ENCODE measurements around the gene OR2B2.
"Not testable (repeated sequence)": the region's sequence is repeated elsewhere in the genome, so short reads cannot be mapped to it uniquely, and the experiment has no call there.

The OR2B2 gene

DNA sequence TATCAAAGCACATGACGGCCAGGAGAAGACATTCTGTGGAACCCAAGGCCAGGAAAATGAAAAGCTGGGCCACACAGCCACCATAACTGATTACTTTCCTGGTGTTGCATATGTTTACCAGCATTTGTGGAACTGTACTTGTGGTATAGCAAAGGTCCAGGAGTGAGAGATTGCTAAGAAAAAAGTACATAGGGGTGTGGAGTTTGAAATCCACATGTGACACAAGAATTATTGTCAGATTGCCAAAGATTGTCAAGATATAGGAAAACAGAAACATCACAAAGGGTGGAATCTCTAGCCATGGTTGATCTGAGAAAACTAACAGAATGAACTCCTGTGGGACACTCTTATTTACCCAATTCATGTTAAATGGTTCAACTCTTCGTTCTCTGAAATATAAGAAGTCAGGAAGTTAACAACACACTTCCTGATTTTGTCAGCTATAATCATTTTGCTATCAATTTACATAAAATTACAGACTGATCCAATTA, at the start of gene OR2B2:
TSS of gene OR2B2 (minus strand) at position 441 of the 491 bp plus-strand sequence. CDS start at position 364, 77 bp downstream.
- in situ Hi-C loops (cut with MboI; ENCODE audit: low pct_unique_long_range_greater_than_20kb, low sequenced_read_pairs): loop anchor here (25.0 kb wide), 1 partner anchor 450 kb away; no protein-coding TSS in a partner anchor
- DNase-seq: no peak

DNA sequence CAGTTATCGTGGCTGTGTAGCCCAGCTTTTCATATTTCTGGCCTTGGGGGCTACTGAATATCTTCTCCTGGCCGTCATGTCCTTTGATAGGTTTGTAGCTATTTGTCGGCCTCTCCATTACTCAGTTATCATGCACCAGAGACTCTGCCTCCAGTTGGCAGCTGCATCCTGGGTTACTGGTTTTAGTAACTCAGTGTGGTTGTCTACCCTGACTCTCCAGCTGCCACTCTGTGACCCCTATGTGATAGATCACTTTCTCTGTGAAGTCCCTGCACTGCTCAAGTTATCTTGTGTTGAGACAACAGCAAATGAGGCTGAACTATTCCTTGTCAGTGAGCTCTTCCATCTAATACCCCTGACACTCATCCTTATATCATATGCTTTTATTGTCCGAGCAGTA, 45.3 kb upstream of the OR2B2 start:
- in situ Hi-C loops (cut with MboI; ENCODE audit: low pct_unique_long_range_greater_than_20kb, low sequenced_read_pairs): no loop called here
- no peak for DNase-seq

DNA sequence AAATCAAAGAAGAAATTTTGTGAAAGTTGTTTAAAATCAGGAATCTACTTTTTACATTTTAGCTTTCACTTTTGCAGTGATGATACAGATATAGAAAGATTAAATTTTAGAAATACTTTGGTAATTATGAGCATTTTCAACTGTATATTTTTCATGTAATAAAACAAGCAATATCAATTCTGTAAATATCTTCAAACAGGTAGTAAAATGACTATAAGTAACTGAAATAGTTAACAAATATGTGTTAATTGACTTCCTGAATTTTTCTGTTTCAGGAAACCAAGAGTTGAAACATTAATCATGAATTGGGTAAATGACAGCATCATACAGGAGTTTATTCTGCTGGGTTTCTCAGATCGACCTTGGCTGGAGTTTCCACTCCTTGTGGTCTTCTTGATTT, 44.7 kb upstream of the OR2B2 start, which contains the start of gene OR2B6:
TSS of gene OR2B6 (plus strand) at position 301 of the 400 bp plus-strand sequence. CDS start at position 301, 0 bp downstream.
- in situ Hi-C loops (cut with MboI; ENCODE audit: low pct_unique_long_range_greater_than_20kb, low sequenced_read_pairs): no loop called here
- DNase-seq: no peak

DNA sequence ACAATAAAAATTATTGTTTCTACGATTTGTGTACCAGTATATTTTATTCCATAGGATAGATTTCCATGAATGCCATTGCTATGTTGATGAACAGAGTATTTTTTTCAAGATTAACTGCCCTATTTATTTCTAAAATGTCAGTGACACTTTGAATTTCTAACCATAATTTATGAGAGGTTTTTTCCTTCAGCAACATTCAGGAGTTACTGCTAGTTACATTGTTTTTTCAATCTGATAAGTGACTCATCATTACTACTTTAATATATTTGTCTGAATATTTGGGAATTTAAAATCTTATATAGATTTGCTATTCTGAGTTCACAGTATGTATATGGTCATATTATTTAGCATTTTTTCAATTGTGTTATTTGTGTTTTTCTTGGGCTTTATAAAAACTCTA, 38.8 kb upstream of the OR2B2 start:
- in situ Hi-C loops (cut with MboI; ENCODE audit: low pct_unique_long_range_greater_than_20kb, low sequenced_read_pairs): no loop called here

DNA sequence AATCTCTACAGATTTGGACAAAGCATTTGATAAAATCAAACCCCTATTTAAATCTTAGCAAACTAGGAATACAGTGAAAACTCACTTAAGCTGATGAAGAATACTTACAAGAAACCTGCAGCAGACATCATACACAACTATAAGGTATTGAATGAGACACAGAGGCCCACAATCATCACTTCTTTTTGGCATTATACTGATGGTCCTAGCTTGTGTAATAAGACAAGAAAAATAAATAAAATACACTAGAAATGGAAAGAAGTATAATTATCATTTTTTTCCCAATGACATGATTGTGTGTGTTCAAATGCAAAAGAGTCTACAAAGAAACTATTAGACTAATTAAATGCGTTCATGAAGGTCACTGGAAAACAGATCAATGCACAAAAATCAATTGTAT, 36.0 kb upstream of the OR2B2 start:
- DNase-seq: no peak
- in situ Hi-C loops (cut with MboI; ENCODE audit: low pct_unique_long_range_greater_than_20kb, low sequenced_read_pairs): no loop called here

More for the DNA sequence above, 38.8 kb upstream of the OR2B2 start:
- no peak for DNase-seq

DNA sequence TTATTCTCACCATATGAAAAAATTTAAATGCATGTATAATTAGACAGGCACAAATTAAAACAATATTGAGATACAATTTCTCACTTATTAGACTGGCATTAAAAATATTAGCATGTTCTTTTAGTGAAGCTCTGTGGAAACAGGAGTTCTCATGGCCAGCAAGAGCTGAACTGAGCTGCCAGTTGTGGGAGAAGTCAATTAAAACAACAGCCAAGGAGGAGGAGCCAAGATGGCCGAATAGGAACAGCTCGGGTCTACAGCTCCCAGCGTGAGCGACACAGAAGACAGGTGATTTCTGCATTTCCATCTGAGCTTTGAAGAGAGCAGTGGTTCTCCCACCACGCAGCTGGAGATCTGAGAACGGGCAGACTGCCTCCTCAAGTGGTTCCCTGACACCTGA, 30.9 kb upstream of the OR2B2 start:
- DNase-seq; in situ Hi-C loops (cut with MboI; ENCODE audit: low pct_unique_long_range_greater_than_20kb, low sequenced_read_pairs): not testable (repeated sequence)

DNA sequence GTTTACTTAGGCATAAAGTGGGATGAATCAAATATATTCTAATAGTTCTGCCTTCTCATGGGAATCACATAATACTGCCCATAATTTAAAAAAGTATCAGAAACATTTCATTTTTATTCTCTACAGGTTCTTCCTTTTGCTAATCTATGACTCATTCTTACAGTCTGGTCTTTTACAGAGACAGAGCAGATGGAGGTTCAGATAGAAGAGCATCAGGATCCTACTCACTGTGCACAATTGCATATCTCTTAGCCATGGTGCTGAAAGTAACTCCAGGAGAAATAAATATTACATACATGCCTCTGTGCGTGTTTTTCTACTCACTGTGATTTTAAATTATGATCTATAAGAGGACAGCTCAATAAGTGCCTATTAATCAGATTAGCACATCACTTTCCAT, 28.6 kb upstream of the OR2B2 start:
- DNase-seq: peak; percentile 3
- in situ Hi-C loops (cut with MboI; ENCODE audit: low pct_unique_long_range_greater_than_20kb, low sequenced_read_pairs): no loop called here

DNA sequence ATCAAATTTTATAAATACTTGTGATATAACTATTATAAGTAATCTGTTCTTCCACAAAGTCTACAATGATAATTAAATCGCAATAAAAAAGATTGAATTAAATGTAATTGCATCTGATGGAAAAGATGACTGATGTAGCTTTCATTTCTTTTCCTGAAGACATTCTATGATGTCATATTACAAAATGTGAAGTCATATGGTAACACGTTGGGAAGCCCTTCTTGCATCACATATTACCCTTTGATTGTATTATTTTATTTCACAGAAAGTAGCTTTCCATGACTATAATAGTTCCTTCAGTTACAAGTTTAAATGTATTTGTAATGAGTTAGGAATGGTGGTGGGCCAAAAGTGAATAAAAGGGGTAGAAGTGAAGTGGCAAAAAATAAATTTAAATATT, 19.0 kb upstream of the OR2B2 start:
- in situ Hi-C loops (cut with MboI; ENCODE audit: low pct_unique_long_range_greater_than_20kb, low sequenced_read_pairs): no loop called here
- no peak for DNase-seq

DNA sequence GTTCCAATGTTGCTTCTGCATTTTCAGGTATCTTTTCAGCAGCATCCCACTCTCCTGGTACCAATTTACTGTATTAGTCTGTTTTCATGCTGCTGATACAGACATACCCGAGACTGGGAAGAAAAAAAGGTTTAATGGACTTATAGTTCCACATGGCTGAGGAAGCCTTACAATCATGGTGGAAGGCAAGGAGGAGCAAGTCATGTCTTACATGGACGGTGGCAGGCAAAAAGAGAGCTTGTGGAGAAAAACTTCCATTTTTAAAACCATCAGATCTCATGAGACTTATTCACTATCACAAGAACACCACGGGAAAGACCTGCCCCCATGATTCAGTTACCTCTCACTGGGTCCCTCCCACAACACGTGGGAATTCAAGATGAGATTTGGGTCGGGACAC, 17.7 kb upstream of the OR2B2 start:
- DNase-seq; in situ Hi-C loops (cut with MboI; ENCODE audit: low pct_unique_long_range_greater_than_20kb, low sequenced_read_pairs): not testable (repeated sequence)

DNA sequence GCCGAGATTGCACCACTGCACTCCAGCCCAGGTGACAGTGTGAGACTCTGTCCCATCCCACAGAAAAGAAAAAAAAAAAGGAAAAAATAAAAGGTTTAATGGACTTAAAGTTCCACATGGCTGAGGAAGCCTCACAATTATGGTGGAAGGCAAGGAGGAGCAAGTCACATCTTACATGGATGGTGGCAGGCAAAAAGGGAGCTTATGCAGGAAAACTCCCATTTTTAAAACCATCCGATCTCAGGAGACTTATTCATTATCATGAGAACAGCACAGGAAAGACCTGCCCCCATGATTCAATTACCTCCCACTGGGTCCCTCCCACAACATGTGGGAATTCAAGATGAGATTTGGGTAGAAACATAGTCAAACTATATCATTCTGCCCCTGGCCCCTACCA, 15.8 kb upstream of the OR2B2 start:
- in situ Hi-C loops (cut with MboI; ENCODE audit: low pct_unique_long_range_greater_than_20kb, low sequenced_read_pairs); DNase-seq: not testable (repeated sequence)

DNA sequence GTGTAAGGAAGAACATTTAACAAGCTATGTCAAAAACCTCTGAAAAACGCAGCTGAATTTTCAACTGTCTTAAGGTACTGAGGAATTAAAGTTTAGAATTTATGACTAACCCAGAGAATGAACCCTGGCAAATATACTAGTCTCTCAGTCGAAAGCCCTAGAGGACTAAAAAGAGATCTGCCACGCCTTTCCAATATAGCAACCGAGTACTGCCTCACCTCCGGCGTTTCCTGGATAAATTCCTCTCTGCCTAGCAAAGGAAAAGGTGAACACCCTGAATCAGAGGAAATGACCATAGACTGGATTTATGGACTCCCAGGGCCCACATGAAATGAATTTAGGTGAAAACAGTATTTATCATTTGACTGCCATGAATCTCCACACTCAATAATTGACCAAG, 12.0 kb upstream of the OR2B2 start:
- no peak for DNase-seq
- in situ Hi-C loops (cut with MboI; ENCODE audit: low pct_unique_long_range_greater_than_20kb, low sequenced_read_pairs): loop anchor here (25.0 kb wide), 1 partner anchor 438 kb away; no protein-coding TSS in a partner anchor

DNA sequence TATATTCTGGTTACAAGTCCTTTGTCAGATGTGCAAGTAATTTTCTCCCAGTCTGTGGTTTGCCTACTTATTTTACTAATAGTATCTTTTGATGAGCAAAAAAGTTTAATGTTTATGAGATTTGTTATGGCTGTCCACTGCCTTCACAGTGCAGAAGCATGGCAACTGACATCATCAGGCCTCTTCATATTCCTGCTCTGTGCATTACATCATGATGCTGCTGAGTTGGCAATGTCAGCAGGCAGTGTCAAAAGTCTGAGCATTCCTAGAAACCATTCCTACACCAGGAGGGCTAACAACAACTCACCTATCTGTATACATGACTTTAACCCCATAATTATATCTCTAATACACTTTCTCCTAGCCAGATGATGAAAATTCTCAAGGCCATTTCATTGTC, 10.8 kb upstream of the OR2B2 start:
- in situ Hi-C loops (cut with MboI; ENCODE audit: low pct_unique_long_range_greater_than_20kb, low sequenced_read_pairs): loop anchor here (25.0 kb wide), 1 partner anchor 439 kb away; no protein-coding TSS in a partner anchor
- no peak for DNase-seq

DNA sequence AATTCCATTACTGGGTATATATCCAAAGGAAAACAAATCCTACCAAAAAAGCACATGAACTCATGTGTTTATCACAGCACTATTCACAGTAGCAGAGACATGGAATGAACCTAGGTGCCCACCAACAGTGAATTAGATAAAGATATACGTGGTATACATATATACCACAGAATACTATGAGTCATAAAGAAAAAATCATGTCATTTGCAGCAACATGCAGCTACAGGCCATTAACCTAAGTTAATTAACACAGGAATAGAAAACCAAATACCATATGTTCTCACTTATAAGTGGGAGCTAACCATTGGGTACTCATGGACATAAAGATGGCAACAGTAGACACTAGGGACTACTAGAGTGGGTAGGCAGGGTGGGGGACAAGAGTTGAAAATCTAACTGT, 4.2 kb downstream of the OR2B2 start:
- no peak for DNase-seq
- in situ Hi-C loops (cut with MboI; ENCODE audit: low pct_unique_long_range_greater_than_20kb, low sequenced_read_pairs): loop anchor here (25.0 kb wide), 1 partner anchor 454 kb away; no protein-coding TSS in a partner anchor

DNA sequence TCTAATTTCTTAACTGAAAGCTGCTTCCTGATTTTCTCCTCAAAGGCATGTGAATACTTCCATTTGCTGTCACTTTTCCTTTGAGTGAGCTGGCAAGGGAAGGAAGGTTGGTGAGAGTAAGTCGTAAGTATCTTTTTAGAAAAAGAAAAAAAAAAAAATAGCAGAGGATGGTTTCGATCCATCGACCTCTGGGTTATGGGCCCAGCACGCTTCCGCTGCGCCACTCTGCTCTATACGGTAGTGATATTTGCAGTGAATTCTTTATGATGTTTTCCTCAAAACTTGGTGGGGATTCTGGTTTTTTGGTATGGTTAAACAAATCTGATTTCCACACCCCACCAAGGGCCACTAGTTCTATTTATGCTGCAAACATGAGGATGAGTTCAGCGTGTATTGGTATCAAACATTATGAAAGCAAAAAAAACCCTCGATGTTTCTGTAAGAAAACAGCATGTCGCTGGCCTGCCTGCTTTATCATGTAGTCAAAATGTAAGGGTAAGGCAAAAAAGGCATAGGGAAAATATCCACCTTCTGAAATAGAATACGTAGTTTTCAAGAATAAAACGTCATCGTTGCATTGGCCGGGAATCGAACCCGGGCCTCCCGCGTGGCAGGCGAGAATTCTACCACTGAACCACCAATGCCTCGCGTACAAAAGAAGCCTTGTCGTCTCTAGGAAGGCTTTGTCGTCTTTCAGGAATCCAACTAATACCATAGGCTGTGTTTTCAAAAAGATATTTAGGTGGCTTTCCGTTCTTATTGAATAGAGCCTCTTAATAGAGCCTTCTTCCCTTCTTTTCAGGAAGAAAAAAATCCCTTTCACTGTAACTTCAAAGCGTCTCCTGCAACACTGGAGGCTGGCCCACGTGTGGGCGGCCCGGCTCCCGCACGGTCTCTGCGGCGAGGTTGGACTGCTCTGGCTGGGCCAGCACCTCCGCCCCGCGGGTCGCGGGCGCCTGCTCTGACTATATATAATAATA, 9.6 kb downstream of the OR2B2 start:
- in situ Hi-C loops (cut with MboI; ENCODE audit: low pct_unique_long_range_greater_than_20kb, low sequenced_read_pairs): loop anchor here (25.0 kb wide), 1 partner anchor 460 kb away; no protein-coding TSS in a partner anchor
- DNase-seq: peak; percentile 92

DNA sequence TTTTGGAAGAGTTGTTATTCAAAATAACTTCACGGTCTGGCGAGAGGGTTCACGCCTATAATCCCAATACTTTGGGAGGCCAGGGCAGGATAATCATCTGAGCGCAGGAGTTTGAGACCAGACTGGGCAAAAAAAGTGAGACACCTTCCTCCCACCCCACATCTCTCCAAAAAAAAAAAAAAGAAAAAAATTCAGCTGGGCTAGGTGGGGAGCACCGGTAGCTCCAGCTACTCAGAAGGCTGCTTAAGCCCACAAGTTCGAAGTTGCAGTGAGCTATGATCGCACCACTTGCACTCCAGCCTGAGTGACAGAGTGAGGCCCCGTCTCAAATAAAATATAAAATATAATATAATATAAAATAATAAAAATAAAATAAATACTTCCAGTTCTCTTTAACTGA, 10.4 kb downstream of the OR2B2 start:
- in situ Hi-C loops (cut with MboI; ENCODE audit: low pct_unique_long_range_greater_than_20kb, low sequenced_read_pairs): loop anchor here (25.0 kb wide), 1 partner anchor 460 kb away; no protein-coding TSS in a partner anchor
- DNase-seq: no peak

DNA sequence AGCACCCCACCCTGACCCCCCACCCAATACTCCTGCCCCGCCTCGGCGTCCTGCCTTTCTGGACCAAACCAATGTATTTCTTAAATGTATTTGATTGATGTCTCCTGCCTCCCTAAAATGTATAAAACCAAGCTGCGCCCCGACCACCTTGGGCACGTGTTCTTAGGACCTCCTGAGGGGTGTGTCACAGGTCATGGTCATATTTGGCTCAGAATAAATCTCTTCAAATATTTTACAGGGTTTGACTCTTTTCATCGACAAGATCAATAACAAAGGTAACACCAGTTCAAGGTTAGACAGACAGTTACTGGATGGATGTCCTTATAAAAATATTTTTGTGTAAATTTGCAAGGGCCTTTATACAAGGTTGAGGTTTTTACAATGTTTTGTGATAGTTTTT, 12.0 kb downstream of the OR2B2 start:
- not testable (repeated sequence) for DNase-seq
- in situ Hi-C loops (cut with MboI; ENCODE audit: low pct_unique_long_range_greater_than_20kb, low sequenced_read_pairs): loop anchor here (25.0 kb wide), 1 partner anchor 462 kb away; no protein-coding TSS in a partner anchor

DNA sequence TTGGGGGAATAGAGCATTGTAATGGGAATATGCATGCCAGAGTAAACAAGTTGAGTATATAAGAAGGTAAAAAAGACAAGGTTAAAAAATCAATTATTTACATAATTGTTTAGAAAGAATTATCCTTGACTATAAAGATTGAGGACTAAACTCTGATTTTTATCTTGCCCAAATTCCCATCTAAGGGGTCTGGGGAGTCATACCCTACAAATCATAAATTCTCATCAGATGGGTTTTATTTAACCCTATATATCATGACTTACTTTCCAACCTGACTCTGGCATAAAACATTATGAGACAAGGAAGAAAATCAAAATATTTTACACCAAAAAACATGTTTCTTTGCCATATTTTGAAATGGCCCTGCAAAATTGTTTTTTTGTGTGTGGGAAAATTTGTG, 12.7 kb downstream of the OR2B2 start:
- in situ Hi-C loops (cut with MboI; ENCODE audit: low pct_unique_long_range_greater_than_20kb, low sequenced_read_pairs): no loop called here
- no peak for DNase-seq

DNA sequence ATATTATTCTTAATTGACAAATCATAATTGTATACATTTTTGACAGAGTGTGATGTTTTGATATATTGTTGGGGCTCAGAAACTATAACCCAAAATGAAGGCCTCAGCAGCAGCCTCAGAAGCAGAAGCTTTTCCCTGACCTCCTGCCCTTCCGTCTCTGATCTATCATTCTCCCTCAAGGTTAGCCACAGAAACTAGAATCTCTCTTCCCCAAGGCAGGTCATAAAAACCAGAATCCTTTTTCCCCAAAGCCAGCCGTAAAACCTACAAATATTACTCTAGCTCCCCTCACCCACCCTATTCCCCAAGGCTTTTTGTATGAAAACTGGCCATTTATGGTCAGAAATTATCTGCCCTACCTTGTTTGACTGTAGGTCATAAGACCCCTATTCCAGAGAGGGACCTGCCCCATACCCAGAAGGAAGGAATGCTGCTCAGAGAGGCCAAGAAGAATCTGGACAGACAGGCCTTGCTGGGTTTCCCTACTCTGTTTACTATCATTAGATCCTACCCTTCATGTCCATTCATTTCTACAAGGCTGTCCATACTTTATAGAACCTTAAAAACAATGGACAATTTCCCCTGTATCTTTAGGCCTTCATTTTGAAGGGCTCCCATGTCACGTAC, 14.5 kb downstream of the OR2B2 start:
- no peak for DNase-seq
- in situ Hi-C loops (cut with MboI; ENCODE audit: low pct_unique_long_range_greater_than_20kb, low sequenced_read_pairs): no loop called here

DNA sequence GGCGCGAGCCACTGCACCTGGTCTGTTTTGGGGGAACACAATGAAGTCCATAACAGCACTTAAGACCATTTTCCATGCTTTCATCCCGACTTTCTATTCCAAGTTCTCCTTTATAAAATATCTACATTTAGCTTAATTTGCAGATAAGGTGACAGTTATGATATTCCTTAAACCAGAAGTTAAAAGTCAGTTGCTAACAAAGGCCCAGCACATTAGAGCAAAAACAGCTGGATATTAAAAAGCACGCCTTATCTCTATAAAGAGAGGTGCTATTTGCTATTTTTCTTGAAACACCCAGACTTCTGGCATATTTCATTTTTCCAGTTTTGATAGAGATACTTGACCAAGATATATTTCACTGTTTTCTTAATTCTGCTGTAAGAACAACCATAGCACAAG, 15.8 kb downstream of the OR2B2 start:
- in situ Hi-C loops (cut with MboI; ENCODE audit: low pct_unique_long_range_greater_than_20kb, low sequenced_read_pairs): no loop called here

More for the DNA sequence above, 15.8 kb downstream of the OR2B2 start:
- DNase-seq: no peak

Measured in KBM-7 (cell line).